ENCODE data around the gene LRRC8B. TPM values are rescaled to one million over a fixed set of nuclear protein-coding genes. Genes with fewer than 3 reads are reported as not detected.

Gene LRRC8B
- polyA plus RNA-seq, 1 donor (not counting 4 experiments of a cell fraction or from before 2014, with no cell fraction given), result 1.5 TPM

- dilution Hi-C loops (cut with MboI; ENCODE audit: extremely low pct_ligation_motif_present, low sequenced_read_pairs), result no loop called here
- Histone ChIP-seq H3K4me2 (ENCODE audit: control insufficient read depth, extremely low read depth, insufficient read depth, low read depth, low read length) (no peak overlapping the region), H2AFZ (ENCODE audit: control insufficient read depth, low read length) (no peak overlapping the region)
These were observed 105.4 kb downstream of the LRRC8B start for GRCh38 chr1:89630048-89630447.

GRCh38 chr1:89631816-89632656 lies 107.4 kb downstream of the LRRC8B start:
- no peak for DNase-seq (ENCODE audit: low read depth, low spot score)
- H3K79me2 ChIP-seq (ENCODE audit: control insufficient read depth, insufficient read depth, low read length), result peaks cover 27% of the 10 kb centered on the region
- peak overlapping the region; percentile 86 for H3K9ac ChIP-seq (ENCODE audit: control insufficient read depth, extremely low read depth, insufficient read depth, low read length)
- peak overlapping the region; percentile 25 for H3K27ac ChIP-seq (ENCODE audit: control insufficient read depth, insufficient read depth, low read length)
- H3K4me2 ChIP-seq (ENCODE audit: control insufficient read depth, extremely low read depth, insufficient read depth, low read depth, low read length), result peak overlapping the region; percentile 86
- H3K36me3 ChIP-seq (ENCODE audit: control insufficient read depth in 2 of 2, extremely low read depth in 1 of 2, insufficient read depth in 2 of 2, low read length in 2 of 2), result no peaks in the 10 kb centered on the region
- dilution Hi-C loops (cut with MboI; ENCODE audit: extremely low pct_ligation_motif_present, low sequenced_read_pairs), result no loop called here
- peak; percentile 80 for FAIRE-seq
- peak overlapping the region; percentile 75 to 97 (median 97) for H3K4me3 ChIP-seq (ENCODE audit: control insufficient read depth in 2 of 3, extremely low read depth in 1 of 3, insufficient read depth in 2 of 3, low read depth in 1 of 3, low read length in 3 of 3)
- H2AFZ ChIP-seq (ENCODE audit: control insufficient read depth, low read length), result peak overlapping the region; percentile 64
- H3K27me3 ChIP-seq (ENCODE audit: control insufficient read depth, extremely low read depth, insufficient read depth, low read length), result no peaks in the 10 kb centered on the region
- H3K9me3 ChIP-seq (ENCODE audit: control insufficient read depth, low read depth, low read length), result no peaks in the 10 kb centered on the region
- no peak for TF ChIP-seq EZH2 (IDR thresholded peaks at IDR 0.05; ENCODE audit: low read length)
- TF ChIP-seq CTCF (optimal IDR thresholded peaks at IDR 0.05 in 1 of 3, IDR thresholded peaks at IDR 0.05 in 1 of 3, conservative IDR thresholded peaks at IDR 0.05 in 1 of 3; ENCODE audit: extremely low read depth in 1 of 3, insufficient read depth in 2 of 3, low read length in 3 of 3), result no peak
- peaks cover 29% of the 10 kb centered on the region for H3K4me1 ChIP-seq (ENCODE audit: control insufficient read depth, extremely low read depth, insufficient read depth, low read length)
- no peaks in the 10 kb centered on the region for H3K9me1 ChIP-seq (ENCODE audit: control insufficient read depth, extremely low read depth, insufficient read depth, low read length)
- H4K20me1 ChIP-seq (ENCODE audit: control insufficient read depth, extremely low read depth, insufficient read depth, low read length), result no peaks in the 10 kb centered on the region

More at GRCh38 chr1:89630048-89630447, 105.4 kb downstream of the LRRC8B start:
- no peaks in the 10 kb centered on the region for H3K9me3 ChIP-seq (ENCODE audit: control insufficient read depth, low read depth, low read length)
- no peaks in the 10 kb centered on the region for H3K27me3 ChIP-seq (ENCODE audit: control insufficient read depth, extremely low read depth, insufficient read depth, low read length)
- no peaks in the 10 kb centered on the region for H4K20me1 ChIP-seq (ENCODE audit: control insufficient read depth, extremely low read depth, insufficient read depth, low read length)
- H3K9me1 ChIP-seq (ENCODE audit: control insufficient read depth, extremely low read depth, insufficient read depth, low read length), result no peaks in the 10 kb centered on the region
- H3K4me1 ChIP-seq (ENCODE audit: control insufficient read depth, extremely low read depth, insufficient read depth, low read length), result peaks cover 11% of the 10 kb centered on the region
- TF ChIP-seq CTCF (optimal IDR thresholded peaks at IDR 0.05 in 1 of 3, IDR thresholded peaks at IDR 0.05 in 1 of 3, conservative IDR thresholded peaks at IDR 0.05 in 1 of 3; ENCODE audit: extremely low read depth in 1 of 3, insufficient read depth in 2 of 3, low read length in 3 of 3) (no peak), EZH2 (IDR thresholded peaks at IDR 0.05; ENCODE audit: low read length) (no peak)
- FAIRE-seq (no peak), DNase-seq (ENCODE audit: low read depth, low spot score) (no peak)
- H3K36me3 ChIP-seq (ENCODE audit: control insufficient read depth in 2 of 2, extremely low read depth in 1 of 2, insufficient read depth in 2 of 2, low read length in 2 of 2), result no peaks in the 10 kb centered on the region
- no peak overlapping the region for H3K9ac ChIP-seq (ENCODE audit: control insufficient read depth, extremely low read depth, insufficient read depth, low read length)
- no peak overlapping the region for H3K4me3 ChIP-seq (ENCODE audit: control insufficient read depth in 2 of 3, extremely low read depth in 1 of 3, insufficient read depth in 2 of 3, low read depth in 1 of 3, low read length in 3 of 3)
- peaks cover 16% of the 10 kb centered on the region for H3K79me2 ChIP-seq (ENCODE audit: control insufficient read depth, insufficient read depth, low read length)
- no peak overlapping the region for H3K27ac ChIP-seq (ENCODE audit: control insufficient read depth, insufficient read depth, low read length)
